Memory B cell (primary cell): ENCODE data around the gene FCHSD1.
A peak's percentile ranks its signal among the peaks of the same experiment; 100 is the strongest.
"Not testable (repeated sequence)": the region's sequence is repeated elsewhere in the genome, so short reads cannot be mapped to it uniquely, and the experiment has no call there.

Experiments
- ATAC-seq: fragments of 150-1000 bp; cut with Tn5 transposase; 2 replicates; pipeline ENCODE4 v1.10.0; 2021; ENCODE audit warnings: low read depth, mild to moderate bottlenecking, moderate library complexity
- DNase-seq, 2 donors: peaks; one replicate each; pipeline ENCODE4 v3.0.0; 2022; ENCODE audit warnings: low spot score in 2 of 2
- H3K27ac Mint-ChIP-seq: one replicate; pipeline ENCODE4 v1.8.0; 2022; ENCODE audit warnings: mild to moderate bottlenecking, moderate library complexity, mixed read lengths
- H3K27me3 Mint-ChIP-seq: one replicate; pipeline ENCODE4 v1.8.0; 2022; ENCODE audit warnings: mixed read lengths
- H3K36me3 Mint-ChIP-seq: one replicate; pipeline ENCODE4 v1.8.0; 2022; ENCODE audit warnings: mild to moderate bottlenecking, mixed read lengths
- H3K4me1 Mint-ChIP-seq: one replicate; pipeline ENCODE4 v1.8.0; 2022; ENCODE audit warnings: mixed read lengths
- H3K4me3 Mint-ChIP-seq: one replicate; pipeline ENCODE4 v1.8.0; 2022; ENCODE audit warnings: mild to moderate bottlenecking, moderate library complexity, mixed read lengths
- H3K9me3 Mint-ChIP-seq: one replicate; pipeline ENCODE4 v1.8.0; 2022; ENCODE audit warnings: mixed read lengths

The FCHSD1 gene

DNA sequence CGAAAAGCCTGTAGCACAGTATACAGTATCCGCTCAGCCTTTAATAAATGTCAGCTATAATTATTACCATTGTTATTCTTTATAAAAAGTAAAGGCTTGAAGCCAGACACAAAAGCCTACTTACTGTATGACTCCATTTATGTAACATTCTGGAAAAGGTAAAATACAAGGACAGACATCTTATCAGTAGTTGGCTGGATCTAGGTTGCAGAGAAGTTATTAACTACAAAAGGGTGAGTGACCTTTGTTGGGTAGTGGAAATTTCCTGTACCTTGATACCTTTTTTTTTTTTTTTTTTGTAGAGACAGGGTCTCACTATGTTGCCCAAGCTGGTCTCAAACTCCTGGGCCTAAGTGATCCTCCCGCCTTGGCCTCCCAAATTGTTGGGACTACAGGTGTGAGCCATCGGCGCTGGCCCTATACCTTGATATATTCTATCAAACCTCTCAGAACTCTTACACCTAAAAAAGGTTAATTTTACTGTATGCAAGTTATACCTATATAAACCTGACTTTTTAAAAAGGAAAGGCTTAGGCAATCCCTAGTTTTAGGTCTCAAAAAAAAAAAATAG is 20.6 kb downstream of the FCHSD1 start:
- no peak overlapping the region for H3K4me3 Mint-ChIP-seq
- H3K27ac Mint-ChIP-seq, result no peak overlapping the region
- H3K36me3 Mint-ChIP-seq, result peaks cover 30% of the 10 kb centered on the region
- H3K9me3 Mint-ChIP-seq, result no peaks in the 10 kb centered on the region
- peaks cover 18% of the 10 kb centered on the region for H3K4me1 Mint-ChIP-seq
- ATAC-seq, result no peak
- no peaks in the 10 kb centered on the region for H3K27me3 Mint-ChIP-seq
- no peak for DNase-seq

DNA sequence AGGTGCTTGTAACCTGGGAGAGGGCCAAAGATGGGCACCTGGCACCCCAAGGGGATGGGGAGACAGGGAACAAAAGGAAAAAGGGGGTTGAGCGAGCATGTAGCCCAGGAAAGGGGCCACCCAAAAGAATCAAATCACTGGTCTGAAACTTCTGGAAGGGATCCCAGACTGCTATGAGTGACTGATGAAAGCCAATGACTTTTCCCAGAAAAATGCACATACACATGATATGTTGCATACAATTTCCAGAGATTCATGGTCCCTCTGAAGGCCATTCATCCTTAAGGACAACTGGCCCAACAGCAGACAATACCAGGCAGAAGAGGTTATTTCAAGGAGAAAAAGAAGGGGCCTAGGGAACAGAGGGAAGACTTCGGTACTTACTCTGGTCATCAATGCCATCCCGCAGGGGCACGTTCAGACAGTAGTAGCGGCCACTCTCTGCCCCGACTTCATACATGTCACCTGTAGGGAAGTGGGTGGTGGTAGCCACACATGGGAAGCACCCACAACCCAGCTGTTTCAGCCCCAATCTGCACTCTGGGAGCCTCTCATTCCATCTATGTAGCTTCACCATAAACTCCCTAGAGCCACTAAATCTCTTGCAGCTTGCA is 22.9 kb downstream of the FCHSD1 start:
- Mint-ChIP-seq H3K36me3 (peaks cover 37% of the 10 kb centered on the region), H3K4me1 (peaks cover 10% of the 10 kb centered on the region), H3K27me3 (no peaks in the 10 kb centered on the region), H3K27ac (peak overlapping the region; percentile 72), H3K9me3 (no peaks in the 10 kb centered on the region), H3K4me3 (no peak overlapping the region)
- ATAC-seq (no peak), DNase-seq (no peak)

DNA sequence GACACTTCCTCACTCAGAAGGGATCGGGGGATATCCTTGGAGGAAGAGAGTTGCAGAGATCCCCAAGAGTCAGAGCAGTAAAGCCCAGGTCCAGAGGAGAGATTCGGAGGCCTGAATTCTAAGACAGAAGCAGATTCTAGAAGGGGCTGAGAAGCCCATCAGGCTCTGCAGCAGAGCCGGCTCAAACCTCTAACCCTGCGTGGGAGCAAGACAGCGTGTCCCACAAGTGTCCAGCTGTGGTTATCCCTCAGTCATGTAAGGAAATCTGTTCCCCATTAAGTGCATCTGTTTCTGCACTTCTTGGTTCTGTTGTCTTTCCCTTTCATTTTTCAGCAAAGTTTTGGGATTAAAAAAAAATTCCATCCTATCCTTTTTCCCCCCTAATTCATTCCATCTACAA is 27.6 kb downstream of the FCHSD1 start:
- H3K4me3 Mint-ChIP-seq, result peak overlapping the region; percentile 67
- peak overlapping the region; percentile 79 for H3K27ac Mint-ChIP-seq
- H3K4me1 Mint-ChIP-seq, result peaks cover 20% of the 10 kb centered on the region
- H3K9me3 Mint-ChIP-seq, result no peaks in the 10 kb centered on the region
- ATAC-seq (no peak), DNase-seq (no peak)
- peaks cover 37% of the 10 kb centered on the region for H3K36me3 Mint-ChIP-seq
- H3K27me3 Mint-ChIP-seq, result no peaks in the 10 kb centered on the region

DNA sequence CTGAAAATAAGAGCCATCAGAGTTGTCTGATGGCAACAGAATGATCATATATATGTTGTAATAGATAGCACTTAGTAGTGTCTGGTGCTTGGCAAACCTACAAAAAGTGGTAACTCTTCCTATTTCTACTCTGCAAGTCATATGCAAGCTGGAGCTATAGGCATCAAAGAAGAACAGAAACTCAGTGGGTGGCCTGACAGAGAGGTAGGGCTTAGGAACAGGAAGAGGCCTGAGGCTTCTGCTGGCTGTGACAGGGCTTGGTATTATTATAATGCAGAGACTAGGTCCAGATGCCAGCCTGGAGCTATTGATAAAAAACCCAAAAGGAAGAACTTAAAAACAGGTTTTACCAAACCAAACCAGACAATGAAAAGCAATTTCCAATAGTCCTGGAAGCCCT is 28.0 kb downstream of the FCHSD1 start:
- Mint-ChIP-seq H3K27me3 (no peaks in the 10 kb centered on the region), H3K4me1 (peaks cover 21% of the 10 kb centered on the region), H3K36me3 (peaks cover 35% of the 10 kb centered on the region), H3K4me3 (peak overlapping the region; percentile 67), H3K27ac (peak overlapping the region; percentile 79), H3K9me3 (no peaks in the 10 kb centered on the region)
- ATAC-seq (peak; percentile 52), DNase-seq (peak; percentile 30 to 44)

DNA sequence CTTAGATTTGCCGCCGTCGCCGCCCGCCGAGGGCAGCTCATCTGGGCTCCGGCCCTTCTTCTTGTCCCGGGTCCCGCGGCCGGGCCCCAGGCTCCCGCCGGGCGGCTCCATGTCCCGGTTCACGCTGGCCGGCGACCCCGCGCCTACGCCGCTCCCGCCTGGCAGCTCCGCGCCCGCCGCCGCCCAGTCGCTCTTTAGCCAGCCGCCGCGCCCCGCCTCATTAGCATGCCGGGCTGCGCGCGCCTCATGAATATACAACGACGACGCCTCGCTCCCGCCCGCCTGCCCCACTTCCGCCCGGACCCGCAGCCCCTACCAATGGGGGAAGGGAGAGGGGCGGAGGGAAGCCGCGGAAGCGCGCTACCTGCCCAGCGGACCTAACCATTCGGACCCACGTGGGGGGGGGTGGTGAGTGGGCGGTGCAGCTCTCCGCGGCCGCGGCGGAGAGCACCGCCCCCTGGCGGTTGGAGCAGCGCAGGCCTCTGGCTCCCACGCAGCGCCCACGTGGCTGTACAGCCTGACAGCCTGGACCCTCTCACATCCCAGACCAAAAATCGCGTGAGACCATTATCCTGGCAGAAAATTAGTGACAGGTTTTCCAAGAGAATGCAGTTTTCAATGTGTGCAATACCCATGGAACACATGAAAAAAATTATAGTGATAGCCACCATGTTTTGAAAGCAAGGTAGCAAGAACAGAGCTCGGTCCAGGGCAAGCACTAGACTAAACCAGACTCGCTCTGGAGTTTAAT is 32.2 kb downstream of the FCHSD1 start, which contains the start of gene DIAPH1:
Gene DIAPH1 (minus strand): TSS at position 197 of the 751 bp plus-strand sequence. CDS start 86 bp downstream, at position 111.
- H3K9me3 Mint-ChIP-seq, result no peaks in the 10 kb centered on the region
- H3K27ac Mint-ChIP-seq, result peak within 1 kb of the TSS; percentile 97
- ATAC-seq (peak; percentile 87), DNase-seq (peak; percentile 92 to 96)
- peaks cover 17% of the 10 kb centered on the region for H3K36me3 Mint-ChIP-seq
- H3K4me3 Mint-ChIP-seq, result peak within 1 kb of the TSS; percentile 97
- H3K4me1 Mint-ChIP-seq, result peaks cover 49% of the 10 kb centered on the region
- H3K27me3 Mint-ChIP-seq, result no peaks in the 10 kb centered on the region

DNA sequence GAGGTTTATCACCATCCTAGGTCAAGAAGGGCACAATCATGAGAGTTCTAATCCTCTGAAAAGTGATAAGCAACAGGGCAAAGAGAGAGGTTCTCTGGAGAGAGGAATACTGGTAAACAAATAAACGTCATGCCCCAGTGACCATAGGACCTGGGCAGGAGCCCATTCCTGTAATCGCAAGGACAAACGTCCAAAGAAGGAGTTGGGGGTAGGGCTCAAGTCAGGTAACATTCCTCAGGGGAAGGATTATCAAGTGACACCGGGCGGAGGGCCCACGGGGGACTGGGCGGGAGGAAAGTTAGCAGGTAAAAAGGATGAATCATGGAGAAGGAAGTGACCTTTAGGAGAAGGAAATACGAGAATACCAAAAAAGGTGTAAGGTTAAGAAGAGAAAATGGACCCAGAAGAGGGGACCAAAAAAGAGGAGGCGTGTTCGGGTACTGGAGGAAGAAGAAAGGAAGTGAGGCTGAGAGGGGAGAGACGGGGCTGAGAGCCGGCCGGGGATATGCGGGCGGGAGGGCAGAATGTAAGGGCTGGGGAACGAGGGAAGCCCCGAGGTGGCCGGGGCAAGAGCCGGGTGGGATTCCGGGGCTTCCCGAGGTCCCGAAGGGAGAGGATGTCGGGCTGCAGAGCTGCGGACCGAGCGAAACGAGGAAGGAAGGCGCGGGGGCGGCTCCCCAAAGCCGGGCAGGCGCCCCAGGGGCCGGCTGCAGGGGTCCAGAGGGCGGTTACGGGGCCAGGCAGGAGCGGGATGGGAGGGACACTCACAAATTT is 33.0 kb downstream of the FCHSD1 start:
- peak overlapping the region; percentile 97 for H3K4me3 Mint-ChIP-seq
- H3K4me1 Mint-ChIP-seq, result peaks cover 47% of the 10 kb centered on the region
- no peaks in the 10 kb centered on the region for H3K9me3 Mint-ChIP-seq
- peak overlapping the region; percentile 97 for H3K27ac Mint-ChIP-seq
- ATAC-seq, result peak; percentile 30
- H3K36me3 Mint-ChIP-seq, result peaks cover 14% of the 10 kb centered on the region
- DNase-seq, result peak in 1 of 2 donors; percentile 48
- H3K27me3 Mint-ChIP-seq, result no peaks in the 10 kb centered on the region

DNA sequence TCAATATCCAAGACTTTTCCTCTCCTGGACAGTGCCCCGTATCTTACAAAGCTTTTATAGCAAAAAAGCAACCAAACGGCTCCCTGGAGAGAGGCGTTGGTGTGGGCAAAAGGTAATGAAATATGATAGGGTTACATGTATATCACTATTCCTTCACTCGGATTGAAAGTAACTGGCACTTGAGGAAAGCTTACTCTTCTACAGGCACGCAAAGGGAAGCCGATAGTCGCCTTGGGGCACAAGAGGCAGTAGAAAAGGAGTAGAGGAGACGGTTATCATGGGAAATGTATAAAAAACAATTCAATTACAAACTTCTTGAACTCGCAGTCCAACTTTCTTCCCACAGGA is 33.6 kb downstream of the FCHSD1 start:
- no peaks in the 10 kb centered on the region for H3K27me3 Mint-ChIP-seq
- DNase-seq, result no peak
- peak overlapping the region; percentile 97 for H3K27ac Mint-ChIP-seq
- H3K4me3 Mint-ChIP-seq, result peak overlapping the region; percentile 97
- ATAC-seq, result no peak
- H3K9me3 Mint-ChIP-seq, result no peaks in the 10 kb centered on the region
- peaks cover 11% of the 10 kb centered on the region for H3K36me3 Mint-ChIP-seq
- peaks cover 49% of the 10 kb centered on the region for H3K4me1 Mint-ChIP-seq

DNA sequence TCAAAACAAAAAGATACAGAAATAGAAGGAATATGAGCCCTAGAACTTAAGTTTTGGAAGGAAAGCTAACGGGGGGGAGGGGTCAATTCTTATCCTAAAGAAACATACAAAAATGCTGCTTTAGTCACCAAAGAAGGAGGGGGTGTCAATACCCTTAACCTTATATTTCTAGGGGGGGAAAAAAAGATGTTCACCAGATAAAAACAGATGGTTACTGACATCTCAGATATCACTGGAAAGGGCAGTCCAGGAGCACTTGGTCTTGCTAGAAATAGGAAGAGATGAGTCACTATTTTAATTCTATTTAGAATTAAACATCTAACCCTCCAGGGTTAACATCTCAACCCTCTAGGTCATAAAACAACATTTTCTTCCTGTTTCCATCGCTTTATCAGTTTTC is 34.1 kb downstream of the FCHSD1 start:
- Mint-ChIP-seq H3K27me3 (no peaks in the 10 kb centered on the region), H3K4me3 (peak overlapping the region; percentile 97), H3K36me3 (peaks cover 11% of the 10 kb centered on the region), H3K9me3 (no peaks in the 10 kb centered on the region), H3K4me1 (peaks cover 53% of the 10 kb centered on the region), H3K27ac (peak overlapping the region; percentile 97)
- no peak for DNase-seq
- no peak for ATAC-seq

DNA sequence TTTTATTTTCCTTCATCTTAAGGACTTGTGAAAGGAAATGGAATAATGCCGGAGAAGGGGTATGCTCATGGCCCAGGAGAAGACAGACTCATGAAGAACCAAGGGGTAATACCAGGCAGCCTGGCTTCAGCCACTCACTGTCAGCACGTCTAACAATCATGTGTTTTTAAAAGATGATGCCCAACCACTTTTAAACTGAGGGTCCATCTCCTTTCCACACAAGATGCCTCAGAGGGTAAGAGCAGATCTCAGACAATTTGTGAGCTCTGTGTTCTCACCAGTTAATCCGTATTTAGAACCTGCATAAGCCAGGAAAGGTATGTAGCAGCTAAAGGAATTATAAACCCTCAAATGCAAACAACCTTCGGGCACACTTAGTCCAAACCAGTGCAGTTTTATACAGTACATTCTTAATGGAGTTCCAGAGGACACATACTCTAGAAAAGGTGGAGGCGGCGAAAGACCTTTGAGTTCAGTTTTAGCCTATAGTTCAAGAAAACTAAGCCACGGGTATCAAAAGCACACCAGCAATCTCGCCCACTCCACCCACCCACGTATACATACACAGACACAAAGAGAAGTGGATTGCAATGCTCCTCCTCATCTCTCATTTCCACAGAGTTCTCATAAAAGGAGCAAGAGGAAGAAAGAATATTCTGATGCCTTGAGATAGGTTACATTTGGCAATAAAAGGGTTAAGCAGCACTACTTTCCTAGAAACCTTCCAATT is 35.1 kb downstream of the FCHSD1 start:
- Mint-ChIP-seq H3K27ac (peak overlapping the region; percentile 97), H3K4me1 (peaks cover 51% of the 10 kb centered on the region), H3K27me3 (no peaks in the 10 kb centered on the region), H3K9me3 (no peaks in the 10 kb centered on the region), H3K4me3 (peak overlapping the region; percentile 97), H3K36me3 (peaks cover 7% of the 10 kb centered on the region)
- DNase-seq (no peak), ATAC-seq (no peak)

DNA sequence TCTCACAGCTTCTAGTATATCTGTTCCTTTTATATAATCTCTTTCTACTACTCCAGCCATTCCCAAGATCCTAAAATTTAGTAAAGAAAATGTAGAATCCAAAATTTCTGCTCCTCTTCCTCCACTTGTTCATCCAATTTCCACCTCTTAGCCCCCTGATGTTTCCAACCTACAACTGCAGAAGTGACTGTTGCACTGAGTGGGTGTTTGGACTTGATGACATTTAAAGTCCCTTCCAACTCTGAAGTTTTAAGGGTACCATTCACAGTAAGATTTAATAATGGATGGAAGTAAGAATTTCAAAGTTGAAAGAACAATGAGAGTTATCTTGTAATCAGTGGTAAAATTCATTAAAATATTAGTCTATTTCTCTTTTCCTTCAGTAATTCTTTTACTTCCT is 37.9 kb downstream of the FCHSD1 start:
- DNase-seq (no peak), ATAC-seq (no peak)
- peaks cover 9% of the 10 kb centered on the region for H3K36me3 Mint-ChIP-seq
- no peaks in the 10 kb centered on the region for H3K9me3 Mint-ChIP-seq
- H3K27ac Mint-ChIP-seq, result no peak overlapping the region
- H3K4me3 Mint-ChIP-seq, result no peak overlapping the region
- no peaks in the 10 kb centered on the region for H3K27me3 Mint-ChIP-seq
- peaks cover 56% of the 10 kb centered on the region for H3K4me1 Mint-ChIP-seq

DNA sequence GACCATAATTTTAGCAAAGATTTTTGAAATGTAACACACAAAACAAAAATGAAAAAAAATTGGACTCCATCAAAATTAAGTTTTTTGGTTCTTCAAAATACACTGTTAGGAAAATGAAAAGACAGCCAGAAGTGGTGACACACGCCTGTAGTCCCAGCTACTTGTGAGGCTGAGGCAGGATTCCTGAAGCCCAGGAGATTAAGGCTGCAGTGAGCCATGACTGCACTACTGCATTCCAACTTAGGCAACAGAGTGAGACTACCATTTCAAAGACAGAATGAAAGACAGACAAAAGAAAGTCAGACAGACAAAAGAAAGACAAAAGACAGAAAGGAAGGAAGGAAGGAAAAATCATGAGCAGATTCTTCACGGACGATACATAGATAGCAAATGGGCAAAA is 39.9 kb downstream of the FCHSD1 start:
- DNase-seq (no peak), ATAC-seq (no peak)
- H3K36me3 Mint-ChIP-seq, result peaks cover 6% of the 10 kb centered on the region
- H3K27ac Mint-ChIP-seq, result no peak overlapping the region
- no peaks in the 10 kb centered on the region for H3K27me3 Mint-ChIP-seq
- no peak overlapping the region for H3K4me3 Mint-ChIP-seq
- no peaks in the 10 kb centered on the region for H3K9me3 Mint-ChIP-seq
- peaks cover 47% of the 10 kb centered on the region for H3K4me1 Mint-ChIP-seq

DNA sequence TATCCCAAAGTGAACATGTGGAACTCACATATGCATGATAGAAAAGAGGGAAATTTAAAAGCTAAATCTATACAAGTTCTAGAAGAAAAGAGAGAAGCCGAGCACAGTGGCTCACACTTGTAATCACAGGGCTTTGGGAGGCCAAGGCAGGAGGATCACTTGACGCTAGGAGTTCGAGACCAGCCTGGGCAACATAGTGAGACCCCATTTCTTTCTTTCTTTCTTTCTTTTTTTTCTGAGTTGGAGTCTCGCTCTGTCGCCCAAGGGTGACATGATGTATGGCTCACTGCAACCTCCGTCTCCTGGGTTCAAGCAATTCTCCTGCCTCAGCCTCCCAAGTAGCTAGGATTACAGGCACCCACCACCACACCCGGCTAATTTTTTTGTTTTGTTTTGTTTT is 41.3 kb downstream of the FCHSD1 start:
- H3K9me3 Mint-ChIP-seq, H3K27me3 Mint-ChIP-seq, ATAC-seq, H3K4me3 Mint-ChIP-seq, DNase-seq, H3K27ac Mint-ChIP-seq, H3K36me3 Mint-ChIP-seq: not testable (repeated sequence)
- H3K4me1 Mint-ChIP-seq, result peaks cover 49% of the 10 kb centered on the region

DNA sequence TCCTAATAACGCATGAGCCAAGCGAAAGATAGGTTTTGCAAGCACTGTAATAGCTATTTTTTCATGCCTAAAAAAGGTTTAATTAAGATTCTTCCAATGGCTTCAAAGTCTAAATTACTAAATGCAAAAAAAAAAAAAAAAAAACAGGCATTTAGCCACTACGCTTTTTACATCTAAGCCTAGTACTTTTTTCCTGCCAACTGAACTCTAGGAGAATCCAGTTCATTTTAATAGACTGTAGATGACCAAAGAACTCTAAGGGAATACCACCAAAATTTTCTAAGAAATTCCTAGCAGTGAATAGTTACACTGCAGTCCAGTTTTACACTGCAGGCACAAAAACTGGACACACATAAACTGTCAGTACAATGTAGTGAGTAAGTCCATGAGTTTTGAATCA is 42.2 kb downstream of the FCHSD1 start:
- H3K4me1 Mint-ChIP-seq, result peaks cover 54% of the 10 kb centered on the region
- H3K9me3 Mint-ChIP-seq, result no peaks in the 10 kb centered on the region
- ATAC-seq (no peak), DNase-seq (no peak)
- H3K27me3 Mint-ChIP-seq, result no peaks in the 10 kb centered on the region
- no peak overlapping the region for H3K4me3 Mint-ChIP-seq
- peaks cover 6% of the 10 kb centered on the region for H3K36me3 Mint-ChIP-seq
- H3K27ac Mint-ChIP-seq, result no peak overlapping the region
